GM18519 (cell line): ENCODE results near the gene PLEKHD1.
"Not testable (repeated sequence)": the region's sequence is repeated elsewhere in the genome, so short reads cannot be mapped to it uniquely, and the experiment has no call there.

Source experiments
- ATAC-seq: cut with Tn5 transposase; IDR thresholded peaks from one replicate; pipeline ENCODE4 v1.9.1; 2021; ENCODE audit warnings: mild to moderate bottlenecking, moderate library complexity; ENCODE audit not compliant: unreplicated experiment, low FRiP score

PLEKHD1 gene

DNA sequence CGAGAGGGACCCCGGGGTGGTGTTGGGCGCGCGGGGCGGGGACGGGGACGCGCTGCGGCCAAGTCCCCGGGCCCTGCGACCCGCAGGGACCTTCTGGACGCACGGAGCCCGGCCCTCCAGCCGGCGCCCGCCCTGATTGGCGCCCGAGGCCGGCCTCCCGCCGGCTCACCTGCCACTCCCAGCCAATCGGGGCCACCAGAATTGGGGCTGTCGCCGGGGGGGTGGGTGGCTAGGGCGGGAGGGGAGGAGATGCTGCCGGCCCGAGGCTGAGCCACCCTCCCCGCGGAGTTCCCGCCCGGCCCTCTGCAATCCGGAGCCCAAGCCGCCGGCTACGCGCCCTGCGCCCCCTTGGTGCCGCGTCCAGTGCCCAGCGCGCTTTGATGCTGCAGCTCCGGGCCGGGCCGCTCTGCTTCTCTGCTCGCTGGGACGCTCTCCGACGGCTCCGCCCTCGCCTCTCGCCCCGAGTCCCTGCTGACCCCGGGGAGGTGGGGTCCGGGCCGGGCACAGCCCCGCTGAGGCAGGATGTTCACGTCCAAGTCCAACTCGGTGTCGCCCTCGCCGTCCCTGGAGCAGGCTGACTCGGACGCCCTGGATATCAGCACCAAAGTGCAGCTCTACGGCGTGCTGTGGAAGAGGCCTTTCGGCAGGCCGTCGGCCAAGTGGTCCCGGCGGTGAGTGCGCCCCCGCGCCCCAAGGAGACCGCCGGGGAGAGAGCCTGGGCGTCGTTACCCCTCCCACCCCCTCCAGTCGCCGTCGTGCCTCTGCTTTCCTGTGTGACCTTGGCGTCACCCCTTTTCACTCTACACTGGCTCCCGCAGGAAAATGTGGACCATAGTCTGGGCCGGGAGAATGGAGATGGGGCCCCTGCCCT lies at the start of gene PLEKHD1:
Gene PLEKHD1, plus strand, starts transcription at position 285 of the 871 bp plus-strand sequence. Its CDS starts 238 bp downstream, at position 523.
- no peak for ATAC-seq

DNA sequence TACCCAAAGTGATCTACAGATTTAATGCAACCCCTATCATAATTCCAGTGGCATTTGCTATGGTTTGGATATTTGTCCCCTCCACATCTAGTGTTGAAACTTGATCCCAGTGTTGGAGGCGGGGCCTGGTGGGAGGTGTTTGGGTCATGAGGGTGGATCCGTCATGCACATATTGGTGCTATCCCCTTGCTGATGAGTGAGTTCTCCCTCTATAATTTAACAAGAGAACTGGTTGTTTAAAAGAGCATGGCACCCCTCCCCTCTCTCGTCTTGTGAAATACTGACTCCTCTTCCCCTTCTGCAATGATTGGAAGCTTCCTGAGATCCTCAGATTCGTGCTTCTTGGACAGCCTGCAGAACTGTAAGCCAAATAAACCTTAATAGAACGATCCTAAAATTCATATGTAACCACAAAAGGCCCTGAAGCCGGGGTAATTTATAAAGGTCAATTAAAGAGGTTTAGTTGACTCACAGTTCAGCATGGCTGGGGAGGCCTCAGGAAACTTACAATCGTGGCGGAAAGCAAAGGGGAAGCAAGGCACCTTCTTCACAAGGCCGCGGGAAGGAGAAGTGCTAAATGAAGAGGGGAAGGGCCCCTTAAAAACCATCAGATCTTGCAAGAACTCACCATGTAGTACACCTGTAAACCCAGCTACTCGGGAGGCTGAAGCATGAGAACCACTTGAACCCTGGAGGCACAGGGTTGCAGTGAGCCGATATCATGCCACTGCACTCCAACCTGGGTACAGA lies 44.8 kb upstream of the PLEKHD1 start:
- ATAC-seq, result no peak

DNA sequence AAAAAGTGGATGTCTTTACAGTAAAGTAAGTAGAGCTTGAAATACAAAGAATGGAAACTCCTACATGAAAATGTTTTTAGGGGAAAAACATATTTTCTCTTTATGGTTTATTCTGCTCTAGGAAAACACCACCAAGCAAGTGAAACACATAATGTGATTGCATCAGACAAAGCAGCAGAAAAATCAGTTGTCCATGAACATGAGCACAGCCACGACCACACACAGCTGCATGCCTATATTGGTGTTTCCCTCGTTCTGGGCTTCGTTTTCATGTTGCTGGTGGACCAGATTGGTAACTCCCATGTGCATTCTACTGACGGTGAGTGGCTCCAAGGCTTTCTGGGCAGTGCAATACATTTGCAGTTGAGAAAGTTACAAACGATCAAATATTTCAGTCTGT lies 42.6 kb upstream of the PLEKHD1 start:
- ATAC-seq, result no peak

DNA sequence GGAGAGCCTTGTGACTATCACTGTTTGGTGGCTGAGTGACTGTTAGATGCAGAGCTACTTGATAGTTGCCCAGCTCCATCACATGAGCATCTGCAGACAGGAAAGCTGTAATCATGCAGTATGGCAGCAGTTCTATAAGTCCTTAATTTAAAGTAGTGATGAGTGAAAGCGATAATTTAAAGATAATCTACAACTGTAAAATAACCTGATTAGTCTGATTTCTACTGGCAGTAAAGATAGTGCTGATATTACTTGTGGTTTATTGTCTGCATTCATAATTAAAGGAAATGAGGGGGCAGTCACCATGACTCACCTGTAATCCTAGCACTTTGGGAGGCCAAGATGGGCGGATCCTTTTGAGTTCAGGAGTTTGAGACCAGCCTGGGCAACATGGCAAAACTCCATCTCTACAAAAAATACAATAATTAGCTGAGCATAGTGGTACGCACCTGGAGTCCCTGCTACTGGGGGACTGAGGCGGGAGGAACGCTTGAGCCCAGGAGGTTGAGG lies 41.2 kb upstream of the PLEKHD1 start:
- ATAC-seq, result no peak

DNA sequence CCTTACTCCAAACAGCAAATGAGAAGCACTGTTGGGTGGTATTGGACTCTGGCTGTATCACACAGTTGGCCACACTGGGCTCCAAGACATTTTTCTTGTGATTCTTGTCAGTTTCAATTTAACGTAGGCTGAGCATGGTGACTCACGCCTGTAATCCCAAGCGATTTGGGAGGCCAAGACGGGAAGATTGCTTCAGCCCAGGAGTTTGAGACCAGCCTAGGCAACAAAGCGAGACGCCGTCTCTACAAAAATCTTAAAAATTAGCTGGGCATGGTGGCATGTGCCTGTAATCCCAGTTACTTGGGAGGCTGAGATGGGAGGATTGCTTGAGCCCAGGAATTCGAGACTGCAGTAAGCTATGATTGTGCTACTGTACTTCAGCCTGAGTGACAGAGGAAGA lies 35.3 kb upstream of the PLEKHD1 start:
- ATAC-seq, result no peak

DNA sequence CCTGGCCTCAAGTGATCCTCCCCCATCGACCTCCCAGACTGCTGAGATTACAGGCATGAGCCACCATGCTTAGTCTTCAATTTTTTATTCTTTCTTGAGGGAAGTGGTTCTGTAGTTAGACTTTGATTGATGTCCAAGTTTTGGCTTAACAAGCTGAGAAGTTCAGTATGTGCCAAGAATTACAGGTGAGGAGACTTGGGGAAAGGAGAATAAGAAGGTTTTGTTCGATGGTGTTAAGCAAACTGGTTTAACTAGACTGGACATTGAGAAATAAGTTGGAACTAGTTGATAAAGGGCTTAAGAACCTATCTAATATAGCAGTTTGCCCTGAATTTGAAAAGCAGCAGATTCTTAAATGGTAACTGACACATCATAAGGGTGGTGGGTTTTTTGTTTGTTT lies 32.6 kb upstream of the PLEKHD1 start:
- ATAC-seq, result no peak

DNA sequence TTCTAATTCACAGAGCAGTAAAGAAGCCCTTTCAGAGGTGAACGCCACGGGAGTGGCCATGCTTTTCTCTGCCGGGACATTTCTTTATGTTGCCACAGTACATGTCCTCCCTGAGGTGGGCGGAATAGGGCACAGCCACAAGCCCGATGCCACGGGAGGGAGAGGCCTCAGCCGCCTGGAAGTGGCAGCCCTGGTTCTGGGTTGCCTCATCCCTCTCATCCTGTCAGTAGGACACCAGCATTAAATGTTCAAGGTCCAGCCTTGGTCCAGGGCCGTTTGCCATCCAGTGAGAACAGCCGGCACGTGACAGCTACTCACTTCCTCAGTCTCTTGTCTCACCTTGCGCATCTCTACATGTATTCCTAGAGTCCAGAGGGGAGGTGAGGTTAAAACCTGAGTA lies 26.2 kb upstream of the PLEKHD1 start:
- ATAC-seq, result no peak

DNA sequence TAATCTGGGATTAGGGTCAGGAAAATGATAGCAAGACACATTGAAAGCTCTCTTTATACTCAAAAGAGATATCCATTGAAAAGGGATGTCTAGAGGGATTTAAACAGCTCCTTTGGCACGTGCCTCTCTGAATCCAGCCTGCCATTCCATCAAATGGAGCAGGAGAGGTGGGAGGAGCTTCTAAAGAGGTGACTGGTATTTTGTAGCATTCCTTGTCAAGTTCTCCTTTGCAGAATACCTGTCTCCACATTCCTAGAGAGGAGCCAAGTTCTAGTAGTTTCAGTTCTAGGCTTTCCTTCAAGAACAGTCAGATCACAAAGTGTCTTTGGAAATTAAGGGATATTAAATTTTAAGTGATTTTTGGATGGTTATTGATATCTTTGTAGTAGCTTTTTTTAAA lies 25.4 kb upstream of the PLEKHD1 start:
- ATAC-seq, result no peak

DNA sequence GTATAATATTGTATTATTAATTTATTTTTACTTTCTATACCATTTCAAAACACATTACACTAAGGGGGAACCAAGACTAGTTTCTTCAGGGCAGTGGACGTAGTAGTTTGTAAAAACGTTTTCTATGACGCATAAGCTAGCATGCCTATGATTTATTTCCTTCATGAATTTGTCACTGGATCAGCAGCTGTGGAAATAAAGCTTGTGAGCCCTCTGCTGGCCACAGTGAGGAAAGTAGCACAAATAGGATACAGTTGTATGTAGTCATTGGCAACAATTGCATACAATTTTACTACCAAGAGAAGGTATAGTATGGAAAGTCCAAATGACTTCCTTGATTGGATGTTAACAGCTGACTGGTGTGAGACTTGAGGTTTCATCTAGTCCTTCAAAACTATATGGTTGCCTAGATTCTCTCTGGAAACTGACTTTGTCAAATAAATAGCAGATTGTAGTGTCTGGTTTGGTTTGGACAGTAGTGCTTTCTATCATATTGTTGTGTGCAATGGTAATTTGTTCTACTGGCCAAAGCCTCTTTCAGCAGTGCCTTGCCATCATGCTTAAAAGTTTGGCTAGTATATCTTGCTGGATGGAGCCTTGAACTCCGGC lies 24.3 kb upstream of the PLEKHD1 start:
- ATAC-seq, result no peak

DNA sequence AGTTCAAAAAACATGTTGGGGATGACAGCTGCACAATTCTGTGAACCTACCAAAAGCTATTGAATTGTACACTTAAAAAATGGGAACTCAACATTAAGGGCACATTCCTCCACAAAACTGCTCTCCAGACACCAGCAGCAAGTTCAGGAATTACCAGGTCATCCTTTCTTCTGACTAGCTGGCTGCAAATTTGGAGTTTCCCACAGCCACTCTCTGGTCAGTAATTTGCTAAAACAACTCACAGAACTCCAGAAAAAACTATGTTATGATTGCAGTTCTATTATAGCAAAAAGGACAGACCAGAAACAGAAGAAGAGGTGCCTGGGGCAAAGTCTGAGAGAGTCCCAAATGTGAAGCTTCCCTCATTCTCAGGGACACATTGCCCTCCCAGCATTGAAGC lies 20.1 kb upstream of the PLEKHD1 start:
- ATAC-seq, result no peak

DNA sequence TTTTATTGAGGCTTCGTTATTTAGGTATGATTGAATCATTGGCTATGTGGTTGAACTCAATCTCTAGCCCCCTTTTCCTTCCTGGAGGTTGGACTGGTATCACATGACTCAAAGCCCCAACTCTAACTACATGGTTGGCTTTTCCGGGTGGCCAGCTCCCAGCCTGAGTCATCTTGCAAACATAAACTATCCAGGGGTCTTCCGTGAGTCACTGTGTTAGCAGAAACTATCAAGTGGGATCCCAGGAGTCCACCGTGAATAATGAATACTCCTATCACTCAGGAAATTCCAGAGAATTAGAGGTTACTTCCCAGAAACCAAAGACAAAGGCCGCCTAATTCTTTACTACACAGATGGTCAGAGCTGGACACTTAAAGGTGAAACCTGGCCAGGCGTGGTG lies 19.7 kb upstream of the PLEKHD1 start:
- no peak for ATAC-seq

DNA sequence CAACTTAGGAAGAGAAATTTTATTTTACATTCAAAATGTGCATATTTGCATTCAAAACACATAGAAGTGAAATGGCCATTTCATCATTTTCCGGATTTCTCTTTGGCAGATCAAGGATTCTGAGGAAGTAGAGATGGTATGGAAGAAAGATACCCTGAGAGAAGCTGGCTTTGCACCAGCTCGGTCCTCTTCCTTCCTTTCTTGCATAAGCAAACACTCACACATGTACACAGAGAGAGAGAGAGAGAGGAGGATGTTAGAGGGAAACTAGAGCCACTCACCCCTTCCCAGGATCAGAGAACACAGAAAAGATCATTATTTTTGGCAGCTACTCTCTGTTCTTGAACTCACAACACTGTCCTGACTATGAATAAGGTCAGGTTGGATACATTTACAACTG lies 15.6 kb upstream of the PLEKHD1 start:
- no peak for ATAC-seq

DNA sequence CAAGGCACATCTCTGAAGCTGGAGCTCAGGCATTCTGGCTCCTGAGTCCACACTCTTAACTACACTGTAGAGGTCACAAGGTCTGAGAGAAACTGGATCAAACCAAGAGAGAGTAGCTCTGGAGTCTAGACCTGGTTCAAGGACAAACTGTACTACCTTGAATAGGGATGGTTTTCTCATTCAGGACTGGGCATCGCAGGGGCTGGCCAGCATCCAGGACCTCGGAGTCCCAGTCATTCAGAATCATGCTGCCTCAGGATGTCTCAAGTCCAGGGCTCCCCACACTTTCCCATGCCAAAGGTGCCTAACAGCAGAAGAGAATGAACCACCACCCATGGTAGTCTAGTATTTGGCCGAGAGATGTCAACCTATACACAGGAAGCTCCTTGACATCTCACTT lies 13.1 kb upstream of the PLEKHD1 start:
- ATAC-seq, result no peak

DNA sequence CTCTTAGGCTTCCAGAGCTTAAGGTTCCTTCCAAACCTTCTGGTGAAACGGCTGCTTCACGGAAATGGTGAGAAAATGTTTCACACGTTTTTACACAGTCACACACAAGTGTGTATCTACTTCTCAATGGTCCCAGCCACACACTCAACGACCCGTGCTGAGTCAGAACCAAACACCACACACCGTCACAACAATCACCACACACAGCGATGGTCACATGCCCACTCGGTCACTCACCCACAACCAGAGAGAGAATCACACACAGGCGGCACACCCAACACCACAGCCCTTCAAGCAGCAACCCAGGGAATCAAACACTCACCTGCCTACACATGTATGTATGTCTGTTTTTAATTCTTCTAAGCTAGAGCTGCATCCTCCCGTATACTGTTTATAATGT lies 12.6 kb upstream of the PLEKHD1 start:
- ATAC-seq, result no peak

DNA sequence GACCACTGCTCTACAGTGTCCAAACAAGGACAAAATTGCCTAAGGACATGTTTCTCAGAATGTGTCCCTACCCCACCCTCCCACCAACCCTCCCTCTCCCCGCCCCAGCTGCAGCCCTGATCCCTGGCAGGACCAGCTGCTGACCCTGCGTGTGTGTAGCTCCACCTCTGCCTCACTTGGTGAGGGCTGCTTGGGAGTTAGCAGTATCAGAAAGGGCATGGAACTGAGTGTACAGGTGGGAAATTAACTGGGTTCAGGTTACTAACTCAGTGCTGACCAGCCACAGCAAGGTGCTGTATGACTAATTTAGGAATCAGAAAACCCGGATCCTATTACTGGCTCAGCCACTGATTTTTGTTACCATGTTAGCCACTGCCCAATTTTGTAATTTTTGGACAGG lies 11.3 kb upstream of the PLEKHD1 start:
- ATAC-seq, result no peak

DNA sequence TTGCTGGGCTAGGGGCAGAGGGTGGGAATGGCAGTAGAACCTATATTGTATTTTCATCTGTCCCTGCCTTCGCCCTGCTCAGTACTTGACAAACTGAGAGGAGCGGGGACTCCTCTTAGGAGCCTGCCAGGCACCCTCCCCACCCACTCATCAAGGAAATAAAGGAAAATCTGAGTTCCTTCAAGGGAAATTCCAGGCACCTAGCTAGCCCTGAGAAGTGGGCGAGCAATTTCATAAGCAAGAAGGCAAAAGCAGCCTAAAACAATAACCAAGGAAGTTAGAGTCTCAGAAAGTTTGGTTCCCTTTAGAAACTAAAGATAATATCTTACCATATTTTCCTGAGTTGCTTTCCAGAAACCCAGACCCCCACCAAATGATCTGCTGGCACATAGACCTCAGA lies 10.6 kb upstream of the PLEKHD1 start:
- no peak for ATAC-seq

DNA sequence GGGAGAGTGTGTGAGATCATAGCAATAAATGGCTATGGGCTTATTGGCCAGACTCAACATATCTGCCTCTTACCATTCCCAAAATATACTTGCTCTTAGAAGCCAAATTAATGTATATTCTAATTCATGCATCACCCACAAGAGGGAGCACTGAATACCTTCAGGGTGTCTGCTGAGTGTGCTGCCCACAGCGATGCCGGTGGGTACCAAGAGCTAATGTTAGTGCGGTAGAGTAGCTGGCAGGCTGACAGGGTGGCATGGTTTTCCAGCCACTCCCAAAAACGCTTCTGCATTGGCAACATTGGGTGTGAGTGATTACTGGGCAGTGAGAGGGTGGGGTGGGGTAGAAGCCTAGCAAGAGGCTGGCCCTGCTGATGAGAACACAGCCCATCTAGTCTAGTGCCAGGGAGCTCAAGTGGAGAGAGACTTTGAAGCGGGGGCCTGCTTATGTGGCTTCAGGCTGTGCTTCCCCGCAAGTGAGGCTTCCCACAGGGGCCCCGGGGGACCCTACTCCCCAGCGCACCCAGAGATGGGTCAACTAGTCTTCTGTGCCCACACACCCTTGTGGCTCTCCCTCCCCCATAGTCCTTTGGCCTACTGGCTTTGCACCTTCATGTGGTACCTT lies 9.2 kb upstream of the PLEKHD1 start:
- no peak for ATAC-seq

DNA sequence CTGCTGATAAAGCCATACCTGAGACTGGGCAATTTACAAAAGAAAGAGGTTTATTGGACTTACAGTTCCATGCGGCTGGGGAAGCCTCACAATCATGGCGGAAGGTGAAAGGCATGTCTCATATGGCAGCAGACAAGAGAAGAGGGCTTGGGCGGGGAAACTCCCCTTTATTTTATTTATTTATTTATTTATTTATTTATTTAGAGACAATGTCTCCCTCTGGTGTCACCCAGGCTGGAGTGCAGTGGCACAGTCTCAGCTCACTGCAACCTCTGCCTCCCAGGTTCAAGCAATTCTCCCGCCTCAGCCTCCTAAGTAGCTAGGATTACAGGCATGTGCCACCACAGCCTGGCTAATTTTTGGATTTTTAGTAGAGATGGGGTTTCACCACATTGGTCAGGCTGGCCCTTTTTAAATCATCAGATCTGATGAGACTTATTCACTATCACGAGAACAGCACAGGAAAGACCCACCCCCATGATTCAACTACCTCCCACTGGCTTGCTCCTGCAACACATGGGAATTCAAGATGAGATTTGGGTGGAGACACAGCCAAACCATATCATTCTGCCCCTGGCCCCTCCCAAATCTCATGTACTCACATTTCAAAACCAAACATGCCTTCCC lies 7.6 kb upstream of the PLEKHD1 start:
- not testable (repeated sequence) for ATAC-seq

DNA sequence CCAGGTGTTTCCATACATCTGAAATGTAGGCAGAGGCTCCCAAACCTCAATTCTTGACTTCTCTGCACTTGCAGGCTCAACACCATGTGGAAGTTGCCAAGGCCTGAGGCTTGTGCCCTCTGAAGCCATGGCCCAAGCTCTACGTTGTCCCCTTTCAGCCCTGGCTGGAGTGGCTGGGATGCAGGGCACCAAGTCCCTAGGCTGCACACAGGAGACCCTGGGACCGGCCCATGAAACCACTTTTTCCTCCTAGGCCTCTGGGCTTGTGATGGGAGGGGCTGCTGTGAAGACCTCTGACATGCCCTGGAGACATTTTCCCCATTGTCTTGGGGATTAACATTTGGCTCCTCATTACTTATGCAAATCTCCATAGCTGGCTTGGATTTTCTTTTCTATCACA lies 6.5 kb upstream of the PLEKHD1 start:
- ATAC-seq, result not testable (repeated sequence)

DNA sequence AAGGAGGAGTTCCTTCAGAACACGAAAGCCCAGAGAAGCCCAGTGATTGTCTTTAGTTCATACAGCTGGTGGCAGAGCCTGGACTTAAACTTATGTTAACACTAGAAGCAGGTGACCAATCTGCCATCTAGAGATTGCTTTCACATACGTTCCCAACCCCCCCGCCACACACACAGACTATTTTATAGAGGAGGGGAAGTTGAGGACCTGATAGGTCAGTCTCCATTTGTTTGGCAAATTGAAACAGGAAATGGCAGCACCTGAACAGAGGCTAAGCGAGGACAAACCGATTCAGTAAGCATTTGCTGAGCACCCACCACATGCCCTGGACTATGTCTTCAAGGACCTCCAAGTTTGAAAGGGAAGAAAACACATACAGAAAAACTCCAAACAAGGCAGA lies 4.8 kb upstream of the PLEKHD1 start:
- ATAC-seq, result no peak
